Cardiac fibroblast (primary cell): Measurements from ENCODE around the gene XPO1.

Experiments
- DNase-seq, 2 donors: peaks; one replicate each; pipeline versions ENCODE4 v3.0.0 to v3.0.0-alpha.2; 2010; ENCODE audit warnings: low read depth in 2 of 2
- H3K4me3 ChIP-seq, 2 donors: replicated peaks in 1 of 2; 1 replicate in 1 of 2; 2 replicates in 1 of 2; pipeline ENCODE4 v1.5.1; 2011; ENCODE audit warnings: low read depth in 2 of 2, low read length in 2 of 2, mild to moderate bottlenecking in 2 of 2, moderate library complexity in 1 of 2
- CTCF ChIP-seq: IDR thresholded peaks from one replicate; pipeline ENCODE4 v1.5.1; 2011; ENCODE audit warnings: low read depth, mild to moderate bottlenecking, low read length, inconsistent platforms

Gene XPO1

GRCh38 chr2:61432990-61433389, 105.2 kb downstream of the XPO1 start:
- TF ChIP-seq CTCF, result no peak
- no peak for DNase-seq

GRCh38 chr2:61431345-61431744, 106.8 kb downstream of the XPO1 start:
- H3K4me3 ChIP-seq, result no peak overlapping the region

More at GRCh38 chr2:61432990-61433389, 105.2 kb downstream of the XPO1 start:
- H3K4me3 ChIP-seq, result no peak overlapping the region

More at GRCh38 chr2:61431345-61431744, 106.8 kb downstream of the XPO1 start:
- no peak for DNase-seq
- TF ChIP-seq CTCF, result no peak
